MM.1S (cell line): ENCODE measurements around the gene CFAP90.

ENCODE experiments used
- DNase-seq: peaks from one replicate; pipeline ENCODE4 v3.0.0-alpha.2; 2015
- H2AFZ ChIP-seq: fragments of 300-600 bp; sonication (generic); 2 replicates; pipeline ENCODE4 v1.6.0; 2016; ENCODE audit warnings: antibody characterized with exemption, low read length
- H3F3A ChIP-seq: fragments of 300-600 bp; sonication (generic); 2 replicates; pipeline ENCODE4 v1.6.1; 2016; ENCODE audit warnings: mild to moderate bottlenecking, antibody characterized with exemption, low read length, moderate library complexity, mixed read lengths; ENCODE audit not compliant: insufficient read depth
- H3K27ac ChIP-seq: fragments of 300-600 bp; sonication (generic); 2 replicates; pipeline ENCODE4 v1.5.1; 2016; ENCODE audit warnings: mild to moderate bottlenecking, low read length
- H3K27me3 ChIP-seq: fragments of 300-600 bp; sonication (generic); replicated peaks from 2 replicates; pipeline ENCODE4 v1.6.0; 2016; ENCODE audit warnings: low read length; ENCODE audit not compliant: insufficient read depth
- H3K36me3 ChIP-seq: fragments of 300-600 bp; sonication (generic); replicated peaks from 2 replicates; pipeline ENCODE4 v1.6.1; 2016; ENCODE audit warnings: mild to moderate bottlenecking, low read length, mixed read lengths; ENCODE audit not compliant: insufficient read depth
- H3K4me1 ChIP-seq: fragments of 300-600 bp; sonication (generic); 2 replicates; pipeline ENCODE4 v1.6.1; 2016; ENCODE audit warnings: low read length, mixed read lengths
- H3K4me2 ChIP-seq: fragments of 300-600 bp; sonication (generic); 2 replicates; pipeline ENCODE4 v1.6.0; 2016; ENCODE audit warnings: low read depth, low read length
- H3K4me3 ChIP-seq: fragments of 300-600 bp; sonication (generic); 2 replicates; pipeline ENCODE4 v1.5.1; 2016; ENCODE audit warnings: low read length, mixed read lengths
- H3K79me2 ChIP-seq: fragments of 300-600 bp; sonication (generic); 2 replicates; pipeline ENCODE4 v1.6.1; 2016; ENCODE audit warnings: mixed run types, low read length, mixed read lengths
- H3K9ac ChIP-seq: fragments of 300-600 bp; sonication (generic); 2 replicates; pipeline ENCODE4 v1.6.1; 2016; ENCODE audit warnings: low read length, mixed read lengths
- H3K9me2 ChIP-seq: fragments of 300-600 bp; sonication (generic); replicated peaks from 2 replicates; pipeline ENCODE4 v1.6.1; 2016; ENCODE audit warnings: mild to moderate bottlenecking, low read length, mixed read lengths; ENCODE audit not compliant: insufficient read depth
- H3K9me3 ChIP-seq: fragments of 300-600 bp; sonication (generic); replicated peaks from 2 replicates; pipeline ENCODE4 v1.6.1; 2016; ENCODE audit warnings: mild to moderate bottlenecking, low read length, mixed read lengths; ENCODE audit not compliant: insufficient read depth
- H4K20me1 ChIP-seq: fragments of 300-600 bp; sonication (generic); 2 replicates; pipeline ENCODE4 v1.6.1; 2016; ENCODE audit warnings: mild to moderate bottlenecking, low read length, moderate library complexity, mixed read lengths; ENCODE audit not compliant: insufficient read depth
- EZH2 ChIP-seq: fragments of 300-600 bp; sonication (generic); optimal IDR thresholded peaks from 2 replicates; pipeline ENCODE3; 2017; ENCODE audit warnings: low read depth, mild to moderate bottlenecking, antibody characterized with exemption, low read length, mixed read lengths
- EZH2phosphoT487 ChIP-seq: fragments of 300-600 bp; sonication (generic); IDR thresholded peaks from 2 replicates; pipeline ENCODE4 v1.6.1; 2018; ENCODE audit warnings: antibody characterized with exemption, low read length
- TF ChIP-seq, protein P1 (sequence below): fragments of 300-600 bp; sonication (generic); IDR thresholded peaks from 2 replicates; pipeline ENCODE4 v1.5.1; 2016; ENCODE audit warnings: antibody characterized with exemption, low read length, mixed read lengths

The CFAP90 gene

DNA sequence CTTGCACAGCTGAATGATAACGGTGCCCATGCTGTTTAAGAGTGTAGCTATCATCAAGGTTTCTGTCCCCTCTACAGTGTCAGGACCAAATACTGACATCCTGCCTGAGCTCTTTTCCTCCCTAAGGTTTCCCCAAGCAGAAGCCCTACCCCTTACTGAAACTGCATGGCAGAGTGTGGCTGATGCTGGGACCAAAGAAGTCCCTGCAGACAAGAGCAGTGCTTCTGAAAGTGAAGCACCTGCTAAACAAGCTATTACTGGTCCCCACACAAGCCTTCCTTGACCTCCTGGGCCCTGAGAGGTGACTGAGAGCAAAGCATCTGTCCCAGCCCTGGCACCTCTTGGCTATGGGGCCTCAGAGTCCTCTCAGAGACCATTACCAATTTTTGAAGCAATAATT is 56.1 kb downstream of the CFAP90 start:
- Histone ChIP-seq H3K9me3 (no peaks in the 10 kb centered on the region), H3K4me1 (peaks cover 19% of the 10 kb centered on the region), H3K27me3 (no peaks in the 10 kb centered on the region), H4K20me1 (no peaks in the 10 kb centered on the region), H3K27ac (no peak overlapping the region), H3K36me3 (no peaks in the 10 kb centered on the region), H3K4me2 (no peak overlapping the region), H3F3A (no peaks in the 10 kb centered on the region), H3K79me2 (no peaks in the 10 kb centered on the region), H3K9ac (no peak overlapping the region), H3K9me2 (no peaks in the 10 kb centered on the region), H2AFZ (no peak overlapping the region), H3K4me3 (no peak overlapping the region)
- peak; percentile 40 for DNase-seq
- no peak for TF ChIP-seq EZH2phosphoT487
- TF ChIP-seq EZH2, result no peak
- TF ChIP-seq, protein P1, sequence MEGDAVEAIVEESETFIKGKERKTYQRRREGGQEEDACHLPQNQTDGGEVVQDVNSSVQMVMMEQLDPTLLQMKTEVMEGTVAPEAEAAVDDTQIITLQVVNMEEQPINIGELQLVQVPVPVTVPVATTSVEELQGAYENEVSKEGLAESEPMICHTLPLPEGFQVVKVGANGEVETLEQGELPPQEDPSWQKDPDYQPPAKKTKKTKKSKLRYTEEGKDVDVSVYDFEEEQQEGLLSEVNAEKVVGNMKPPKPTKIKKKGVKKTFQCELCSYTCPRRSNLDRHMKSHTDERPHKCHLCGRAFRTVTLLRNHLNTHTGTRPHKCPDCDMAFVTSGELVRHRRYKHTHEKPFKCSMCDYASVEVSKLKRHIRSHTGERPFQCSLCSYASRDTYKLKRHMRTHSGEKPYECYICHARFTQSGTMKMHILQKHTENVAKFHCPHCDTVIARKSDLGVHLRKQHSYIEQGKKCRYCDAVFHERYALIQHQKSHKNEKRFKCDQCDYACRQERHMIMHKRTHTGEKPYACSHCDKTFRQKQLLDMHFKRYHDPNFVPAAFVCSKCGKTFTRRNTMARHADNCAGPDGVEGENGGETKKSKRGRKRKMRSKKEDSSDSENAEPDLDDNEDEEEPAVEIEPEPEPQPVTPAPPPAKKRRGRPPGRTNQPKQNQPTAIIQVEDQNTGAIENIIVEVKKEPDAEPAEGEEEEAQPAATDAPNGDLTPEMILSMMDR, result no peak

DNA sequence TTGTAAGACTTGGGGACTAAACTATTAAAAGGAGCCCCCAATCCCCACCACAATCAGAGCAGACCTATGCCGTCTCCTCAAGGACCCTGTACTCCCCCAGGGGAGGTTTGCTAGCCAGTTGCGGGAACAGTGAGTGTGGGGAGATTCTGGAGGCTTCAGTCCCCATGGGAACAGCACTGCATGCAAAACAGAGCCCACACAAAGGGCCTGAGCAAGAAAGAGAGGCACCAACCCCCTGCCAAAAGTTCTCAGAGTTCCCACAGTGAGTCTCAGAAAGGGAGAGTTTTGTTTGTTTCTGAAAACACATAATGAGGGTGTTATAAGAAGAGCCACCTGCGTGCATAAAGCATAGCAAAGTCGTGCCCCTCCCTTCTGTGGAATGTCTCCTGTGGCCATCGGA is 56.6 kb downstream of the CFAP90 start:
- Histone ChIP-seq H3K9me2 (no peaks in the 10 kb centered on the region), H3K27me3 (no peaks in the 10 kb centered on the region), H2AFZ (no peak overlapping the region), H3K4me3 (no peak overlapping the region), H3K4me1 (peaks cover 19% of the 10 kb centered on the region), H3F3A (no peaks in the 10 kb centered on the region), H3K36me3 (no peaks in the 10 kb centered on the region), H3K79me2 (no peaks in the 10 kb centered on the region), H3K9ac (no peak overlapping the region), H3K27ac (no peak overlapping the region), H3K4me2 (no peak overlapping the region), H4K20me1 (no peaks in the 10 kb centered on the region), H3K9me3 (no peaks in the 10 kb centered on the region)
- no peak for DNase-seq
- TF ChIP-seq, protein P1, result no peak
- no peak for TF ChIP-seq EZH2phosphoT487
- no peak for TF ChIP-seq EZH2

DNA sequence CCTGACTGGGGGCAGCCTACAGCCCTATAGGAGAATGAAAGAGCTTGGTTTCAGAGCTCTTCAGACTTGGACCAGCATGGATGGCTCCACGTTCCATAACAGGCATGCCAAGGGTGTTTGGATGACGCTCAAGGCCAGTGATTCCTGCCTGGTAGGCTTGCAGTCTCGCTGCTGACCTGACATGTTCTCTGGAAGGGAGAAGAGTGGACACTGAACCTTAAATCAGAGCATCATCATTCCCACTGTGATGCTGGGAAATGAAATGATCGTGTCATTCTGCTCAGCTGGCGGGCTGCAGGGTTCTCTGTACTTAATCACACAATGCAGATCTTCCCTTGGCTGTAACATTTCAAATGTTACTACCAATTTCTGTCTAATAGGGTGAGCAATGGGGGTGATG is 57.0 kb downstream of the CFAP90 start:
- Histone ChIP-seq H3K4me3 (no peak overlapping the region), H3F3A (no peaks in the 10 kb centered on the region), H3K9me3 (no peaks in the 10 kb centered on the region), H3K79me2 (no peaks in the 10 kb centered on the region), H3K36me3 (no peaks in the 10 kb centered on the region), H3K27ac (no peak overlapping the region), H2AFZ (no peak overlapping the region), H3K9ac (no peak overlapping the region), H3K4me2 (no peak overlapping the region), H3K4me1 (peaks cover 19% of the 10 kb centered on the region), H3K9me2 (no peaks in the 10 kb centered on the region), H4K20me1 (no peaks in the 10 kb centered on the region), H3K27me3 (no peaks in the 10 kb centered on the region)
- TF ChIP-seq EZH2phosphoT487 (no peak), EZH2 (no peak)
- TF ChIP-seq, protein P1, result no peak
- DNase-seq, result no peak

DNA sequence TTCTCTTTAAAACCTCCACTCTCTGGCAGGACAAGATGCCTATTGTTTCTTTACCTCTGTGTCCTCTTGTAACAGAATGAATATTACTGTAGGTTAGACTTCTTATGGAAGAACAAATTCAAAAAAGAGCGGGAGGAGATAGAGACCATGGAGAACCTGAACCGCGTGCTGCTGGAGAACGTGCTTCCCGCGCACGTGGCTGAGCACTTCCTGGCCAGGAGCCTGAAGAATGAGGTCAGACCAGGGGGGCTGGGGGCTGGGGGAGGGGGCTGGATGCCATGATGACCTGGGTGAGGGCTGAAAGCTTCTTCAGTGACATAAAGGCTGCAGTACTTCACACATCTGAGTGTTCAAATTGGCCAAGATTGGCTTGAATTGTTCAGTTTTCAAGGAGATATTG is 61.4 kb downstream of the CFAP90 start:
- Histone ChIP-seq H3K9ac (no peak overlapping the region), H2AFZ (no peak overlapping the region), H3K4me3 (no peak overlapping the region), H3K27ac (no peak overlapping the region), H4K20me1 (no peaks in the 10 kb centered on the region), H3K4me1 (peaks cover 9% of the 10 kb centered on the region), H3K4me2 (no peak overlapping the region), H3K79me2 (no peaks in the 10 kb centered on the region), H3F3A (no peaks in the 10 kb centered on the region), H3K9me2 (no peaks in the 10 kb centered on the region), H3K36me3 (no peaks in the 10 kb centered on the region), H3K9me3 (no peaks in the 10 kb centered on the region), H3K27me3 (no peaks in the 10 kb centered on the region)
- DNase-seq, result no peak
- TF ChIP-seq EZH2phosphoT487, result no peak
